ENCODE data around the gene GREB1. TPM values are rescaled to one million over a fixed set of nuclear protein-coding genes. Genes with fewer than 3 reads are reported as not detected.

The GREB1 gene
- total and polyA plus RNA-seq, 2 donors (not counting 1 experiment from before 2014, with no cell fraction given), result 0.04 to 0.39 TPM

DNA sequence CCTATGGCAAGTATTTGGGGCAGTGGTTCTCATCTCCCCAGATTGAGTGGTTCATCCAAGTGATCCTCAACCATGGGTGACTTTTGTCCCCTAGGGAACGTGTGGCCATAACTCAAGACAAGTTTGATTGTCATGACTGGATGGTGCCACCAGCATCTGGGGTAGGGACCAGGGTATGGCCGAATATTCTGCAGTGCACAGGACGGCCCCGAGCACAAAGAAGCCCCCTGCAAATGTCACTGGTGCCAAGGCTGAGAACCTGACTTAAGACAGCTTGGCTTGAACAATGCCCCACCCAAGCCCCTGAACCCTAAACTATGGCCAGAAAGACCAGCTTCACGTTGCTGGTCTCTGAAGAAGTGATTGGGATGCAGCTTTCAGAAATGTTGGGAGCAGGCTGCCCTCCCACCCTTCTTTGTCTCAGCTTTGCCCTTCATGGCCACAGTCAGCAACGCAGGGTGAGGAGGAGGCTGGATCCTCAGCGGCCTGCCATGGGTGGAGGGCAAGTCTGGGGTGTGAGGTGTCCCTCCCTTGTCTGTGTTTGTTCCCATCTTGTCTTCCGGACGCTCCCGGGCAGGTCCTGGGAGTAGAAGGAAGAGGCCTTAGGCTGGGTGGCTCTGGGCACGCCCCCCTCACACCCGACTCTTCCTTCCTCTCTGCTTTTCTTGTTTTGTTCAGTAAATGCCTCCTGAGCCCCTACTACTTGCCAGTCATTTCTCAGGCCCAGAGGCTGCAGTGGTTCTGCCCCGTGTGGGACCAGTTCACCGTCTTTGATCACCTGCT lies 43.4 kb downstream of the GREB1 start:
- no peaks in the 10 kb centered on the region for H3K4me1 Mint-ChIP-seq
- Histone ChIP-seq H3K36me3 (replicated peaks in 1 of 2; ENCODE audit: control extremely low read depth in 1 of 2, control insufficient read depth in 1 of 2, extremely low read depth in 1 of 2, insufficient read depth in 2 of 2, low read length in 1 of 2) (no peaks in the 10 kb centered on the region), H3K79me2 (ENCODE audit: control insufficient read depth, insufficient read depth, low read length) (no peaks in the 10 kb centered on the region), H3K4me2 (replicated peaks; ENCODE audit: low read depth, low read length, poor library complexity, severe bottlenecking) (no peak overlapping the region), H3K27ac (ENCODE audit: low read length in 2 of 2) (no peak overlapping the region), H3K4me1 (ENCODE audit: control insufficient read depth in 2 of 2, insufficient read depth in 2 of 2, low read length in 2 of 2) (no peaks in the 10 kb centered on the region), H4K20me1 (ENCODE audit: control insufficient read depth, insufficient read depth, low read length, poor library complexity, severe bottlenecking) (no peaks in the 10 kb centered on the region), H3K9ac (ENCODE audit: low read length) (no peak overlapping the region), H3K27me3 (replicated peaks in 1 of 4; ENCODE audit: control extremely low read depth in 1 of 4, control insufficient read depth in 3 of 4, insufficient read depth in 4 of 4, low read length in 3 of 4) (peaks cover 0 to 4% (median 0%) of the 10 kb centered on the region in 4 experiments), H3K4me3 (ENCODE audit: control extremely low read depth in 1 of 5, extremely low read depth in 1 of 5, insufficient read depth in 1 of 5, low read depth in 2 of 5, low read length in 4 of 5) (no peak overlapping the region), H3K9me3 (ENCODE audit: control extremely low read depth in 1 of 3, control insufficient read depth in 2 of 3, insufficient read depth in 1 of 3, low read length in 2 of 3) (no peaks in the 10 kb centered on the region), H2AFZ (ENCODE audit: insufficient read depth, low read depth, low read length, poor library complexity, severe bottlenecking) (no peak overlapping the region)
- no peak overlapping the region for H3K4me3 Mint-ChIP-seq
- TF ChIP-seq EZH2 (IDR thresholded peaks at IDR 0.05; ENCODE audit: borderline replicate concordance, insufficient read depth, low read depth, low read length, poor library complexity, severe bottlenecking), result no peak
- TF ChIP-seq, protein P1, sequence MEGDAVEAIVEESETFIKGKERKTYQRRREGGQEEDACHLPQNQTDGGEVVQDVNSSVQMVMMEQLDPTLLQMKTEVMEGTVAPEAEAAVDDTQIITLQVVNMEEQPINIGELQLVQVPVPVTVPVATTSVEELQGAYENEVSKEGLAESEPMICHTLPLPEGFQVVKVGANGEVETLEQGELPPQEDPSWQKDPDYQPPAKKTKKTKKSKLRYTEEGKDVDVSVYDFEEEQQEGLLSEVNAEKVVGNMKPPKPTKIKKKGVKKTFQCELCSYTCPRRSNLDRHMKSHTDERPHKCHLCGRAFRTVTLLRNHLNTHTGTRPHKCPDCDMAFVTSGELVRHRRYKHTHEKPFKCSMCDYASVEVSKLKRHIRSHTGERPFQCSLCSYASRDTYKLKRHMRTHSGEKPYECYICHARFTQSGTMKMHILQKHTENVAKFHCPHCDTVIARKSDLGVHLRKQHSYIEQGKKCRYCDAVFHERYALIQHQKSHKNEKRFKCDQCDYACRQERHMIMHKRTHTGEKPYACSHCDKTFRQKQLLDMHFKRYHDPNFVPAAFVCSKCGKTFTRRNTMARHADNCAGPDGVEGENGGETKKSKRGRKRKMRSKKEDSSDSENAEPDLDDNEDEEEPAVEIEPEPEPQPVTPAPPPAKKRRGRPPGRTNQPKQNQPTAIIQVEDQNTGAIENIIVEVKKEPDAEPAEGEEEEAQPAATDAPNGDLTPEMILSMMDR (IDR thresholded peaks at IDR 0.05), result no peak
- ATAC-seq (ENCODE audit: low read depth) (no peak), DNase-seq (no peak)
- H3K27ac Mint-ChIP-seq, result no peak overlapping the region
- no peaks in the 10 kb centered on the region for H3K9me3 Mint-ChIP-seq (ENCODE audit: insufficient read depth)
- CTCF ChIA-PET, result interaction anchor here (1.4 to 1.7 kb wide), 2 partner anchors 11 to 445 kb away, joined by 3 to 4 read pairs; a partner anchor contains a TSS
- 62% methylated on average over 9 of the region's 14 CpGs for WGBS (ENCODE audit: insufficient coverage)
- POLR2A ChIA-PET, result interaction anchor here (0.5 kb wide), 1 partner anchor 93 kb away, joined by 3 read pairs; no protein-coding TSS in a partner anchor
- H3K27me3 Mint-ChIP-seq, result peaks cover 5% of the 10 kb centered on the region
- intact Hi-C loops (cut with micrococcal nuclease), result no loop called here

All from B cell (primary cell).